SKM-1 treated with dmso at 0.1 percent for 144 hours (cell line): Measurements from ENCODE around the gene MAS1.
"Not testable (repeated sequence)": the region's sequence is repeated elsewhere in the genome, so short reads cannot be mapped to it uniquely, and the experiment has no call there.

ENCODE experiments used
- DNase-seq: peaks from one replicate; lab custom pipeline; 2025; ENCODE audit not compliant: unreplicated experiment; lab: John Stamatoyannopoulos, UW

MAS1 gene

DNA sequence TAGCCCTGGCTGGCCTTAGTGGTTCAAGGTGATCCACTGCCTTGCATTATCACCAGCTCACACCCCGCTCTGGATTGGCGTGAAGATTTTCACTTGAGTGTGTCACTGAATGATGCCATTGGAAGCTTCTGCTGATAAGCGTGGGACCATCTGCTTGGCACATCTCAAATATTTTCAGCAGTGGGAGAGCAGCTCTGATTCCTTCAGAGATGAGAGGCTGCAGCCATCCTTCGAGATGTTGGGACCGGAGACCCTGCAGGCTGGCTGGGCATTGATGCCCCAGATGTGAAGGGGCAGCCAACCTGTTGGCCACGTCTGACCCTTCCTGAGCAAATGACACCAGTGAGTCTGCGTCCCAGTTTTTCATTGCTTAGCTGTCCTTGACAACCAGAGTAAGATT is at the start of gene MAS1:
TSS of gene MAS1 (plus strand) at position 197 of the 400 bp plus-strand sequence. CDS start 15,968 bp downstream, outside the sequence.
- DNase-seq: no peak

DNA sequence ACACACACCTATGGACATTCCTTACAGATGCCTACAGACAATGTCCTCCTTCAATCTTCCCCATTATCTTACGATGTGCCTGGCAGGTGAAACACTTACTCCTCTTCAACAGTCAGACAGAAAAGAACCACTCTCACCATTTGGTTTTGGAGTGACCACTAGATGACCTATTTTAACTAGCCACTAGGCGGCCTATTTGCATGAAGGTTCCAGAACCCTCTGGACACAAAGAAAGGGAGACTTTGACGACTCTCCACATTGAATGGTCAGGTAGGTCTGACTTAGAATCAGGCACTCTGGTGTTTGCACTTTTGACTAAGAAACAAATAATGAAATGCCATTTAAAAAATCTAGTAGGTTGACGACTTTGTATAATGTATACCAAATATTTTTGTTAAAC is 48.8 kb upstream of the MAS1 start:
- no peak for DNase-seq

DNA sequence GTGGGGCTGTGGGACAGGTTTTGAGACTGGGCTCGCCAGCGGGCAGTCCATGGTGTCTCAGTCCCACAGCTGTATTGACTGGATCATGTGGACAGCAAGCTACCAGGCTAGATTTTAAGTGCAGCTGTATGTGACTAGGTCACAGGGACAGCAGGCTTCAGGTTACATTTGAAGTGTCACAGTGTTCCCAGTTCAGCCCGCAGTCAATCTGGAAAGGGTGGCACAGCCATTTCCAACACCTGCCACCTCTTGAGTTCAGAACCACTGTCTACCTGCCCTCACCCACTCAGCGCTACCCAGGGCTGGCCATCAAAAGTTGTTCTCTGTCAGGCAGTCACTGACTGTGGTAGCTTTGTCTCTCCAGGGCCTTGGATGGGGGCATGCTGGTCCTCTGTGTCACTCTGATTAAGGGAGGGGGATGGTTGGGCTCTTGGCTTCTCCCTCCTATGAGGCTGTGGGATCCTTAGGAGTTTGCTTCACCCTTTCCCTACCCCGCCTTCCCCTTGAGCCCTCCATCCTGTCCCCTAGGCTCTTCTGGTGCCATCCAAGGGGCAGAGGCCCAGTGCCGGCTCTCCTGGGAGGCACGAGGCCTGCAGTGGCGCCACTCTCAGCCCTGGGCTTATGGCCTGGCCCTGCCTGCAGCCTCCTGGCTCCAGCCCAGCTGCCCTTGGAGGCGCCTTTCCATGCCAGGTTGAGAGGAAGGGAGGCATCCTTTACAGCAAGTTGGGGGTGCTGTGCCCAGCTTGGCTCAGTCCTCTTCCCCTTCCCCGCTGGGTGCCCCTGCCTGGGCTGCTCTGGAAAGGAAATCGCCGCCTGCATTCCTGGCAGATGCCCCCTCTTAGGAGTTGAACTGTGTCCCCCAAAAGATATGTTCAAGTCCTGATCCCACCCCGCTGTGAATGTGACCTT is 45.8 kb upstream of the MAS1 start:
- no peak for DNase-seq

DNA sequence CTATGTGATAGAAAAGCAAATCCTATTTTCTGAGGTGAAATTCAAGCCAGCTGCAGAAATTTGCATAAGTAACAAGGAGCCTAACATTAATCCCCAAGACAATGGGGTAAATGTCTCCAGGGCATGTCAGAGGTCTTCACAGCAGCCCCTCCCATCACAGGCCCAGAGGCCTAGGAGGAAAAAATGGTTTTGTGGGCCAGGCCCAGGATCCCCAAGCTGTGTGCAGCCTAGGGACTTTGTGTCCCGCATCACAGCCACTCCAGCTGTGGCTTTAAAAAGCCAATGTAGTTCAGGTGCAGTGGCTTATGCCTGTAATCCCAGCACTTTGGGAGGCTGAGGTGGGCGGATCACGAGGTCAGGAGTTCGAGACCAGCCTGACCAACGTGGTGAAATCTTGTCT is 42.2 kb upstream of the MAS1 start:
- not testable (repeated sequence) for DNase-seq

DNA sequence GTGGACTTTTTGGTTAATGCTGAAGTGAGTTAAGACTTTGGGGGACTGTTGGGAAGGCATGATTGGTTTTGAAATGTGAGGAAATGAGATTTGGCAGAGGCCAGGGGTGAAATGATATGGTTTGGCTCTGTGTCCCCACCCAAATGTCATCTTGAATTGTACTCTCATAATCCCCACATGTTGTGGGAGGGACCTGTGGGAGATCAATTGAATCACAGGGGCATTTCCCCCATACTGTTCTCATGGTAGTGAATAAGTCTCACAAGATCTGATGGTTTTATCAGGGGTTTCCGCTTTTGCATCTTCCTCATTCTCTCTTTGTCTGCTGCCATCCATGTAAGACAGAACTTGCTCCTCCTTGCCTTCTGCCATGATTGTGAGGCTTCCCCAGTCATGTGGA is 40.9 kb upstream of the MAS1 start:
- not testable (repeated sequence) for DNase-seq

DNA sequence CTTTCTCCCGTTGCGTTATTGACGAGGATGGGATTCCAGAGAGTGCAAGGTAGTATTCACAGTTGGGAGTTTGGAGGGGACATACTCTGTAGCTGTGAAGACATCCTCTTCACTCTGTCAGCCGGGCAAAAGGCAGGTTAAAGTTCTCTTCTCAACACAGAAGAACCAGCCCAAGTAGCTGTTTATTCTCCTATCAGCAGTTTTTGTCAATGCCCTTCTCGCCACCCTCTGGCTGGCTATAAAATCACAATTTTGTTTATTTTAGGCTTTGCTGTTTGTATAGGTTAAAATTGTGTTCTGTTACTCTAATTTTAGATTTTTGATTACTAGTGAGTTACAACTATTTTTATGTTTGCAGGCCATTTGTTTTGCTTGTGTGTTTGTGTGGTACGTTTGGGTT is 37.9 kb upstream of the MAS1 start:
- DNase-seq: peak; percentile 24

DNA sequence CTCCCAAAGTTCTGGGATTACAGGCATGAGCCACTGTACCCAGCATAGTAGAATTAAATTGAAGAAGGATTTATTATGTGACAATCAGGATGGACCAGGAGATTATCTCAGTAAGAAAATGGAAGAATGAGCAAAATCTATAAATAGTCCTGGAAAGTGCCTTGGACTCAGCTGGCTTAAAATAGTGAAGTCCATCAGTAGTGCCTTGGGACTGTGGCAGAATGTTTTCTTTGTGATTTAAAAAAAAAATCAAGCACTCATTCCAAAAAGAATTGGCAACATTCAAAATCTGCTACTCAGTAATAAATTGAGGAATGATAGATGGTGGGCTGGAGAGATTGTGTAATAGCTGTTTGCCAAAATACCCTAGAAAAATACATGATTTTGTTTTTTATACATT is 37.0 kb upstream of the MAS1 start:
- DNase-seq: no peak

DNA sequence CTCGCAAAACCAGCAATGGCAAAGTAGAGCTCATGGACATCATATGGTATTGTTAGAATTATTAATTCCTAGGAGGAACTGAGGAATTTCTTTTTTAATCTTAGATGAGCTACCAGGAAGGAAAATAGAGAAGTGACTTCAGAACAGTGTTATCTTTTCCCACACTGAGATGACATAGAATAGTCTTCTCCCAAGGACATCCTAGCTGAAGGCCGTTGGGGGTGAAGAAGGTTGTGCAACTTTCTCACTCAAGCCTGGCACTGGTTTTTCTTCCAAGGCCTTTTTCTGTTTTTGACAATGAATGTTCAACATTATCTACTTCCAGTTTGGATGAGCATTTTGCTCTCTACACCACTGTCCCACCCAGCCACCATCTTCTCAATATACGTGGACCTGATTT is 35.8 kb upstream of the MAS1 start:
- DNase-seq: no peak

DNA sequence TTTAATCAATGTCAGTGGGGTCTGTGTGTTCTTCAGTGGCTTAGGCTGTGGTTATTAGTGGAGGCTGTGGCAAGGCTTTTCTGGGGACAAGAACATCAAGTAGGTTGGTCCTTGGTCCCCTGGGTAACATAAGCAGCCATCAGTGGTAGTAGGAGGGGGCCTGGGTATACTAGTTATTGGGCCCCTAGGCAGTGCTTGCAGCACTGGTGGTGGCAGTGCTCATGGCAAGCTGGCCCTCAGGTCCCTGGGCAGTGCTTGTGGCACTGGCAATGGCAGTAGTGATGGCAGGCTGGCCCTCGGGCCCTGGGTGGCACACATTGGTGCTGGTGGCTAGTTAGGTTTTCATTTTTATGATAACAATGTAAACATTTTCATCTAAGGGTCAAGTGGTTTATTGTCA is 32.5 kb upstream of the MAS1 start:
- no peak for DNase-seq

DNA sequence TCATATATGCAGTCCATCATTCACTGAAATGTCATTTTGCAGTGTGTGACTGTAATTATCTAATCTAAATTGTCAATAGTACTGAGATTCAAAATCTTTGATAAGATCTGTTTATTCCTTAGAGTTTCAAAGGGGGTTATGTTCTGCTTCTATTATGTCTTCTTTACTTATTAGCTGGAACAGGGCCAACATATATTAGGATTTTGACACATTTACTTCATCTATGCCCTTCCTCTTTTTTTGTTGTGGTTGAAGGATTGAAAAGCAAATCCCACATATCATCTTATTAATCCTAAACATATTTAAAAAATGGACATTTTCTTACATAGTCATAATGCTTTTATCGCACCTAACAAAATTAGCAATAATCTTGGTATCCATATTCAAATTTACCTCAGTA is 30.3 kb upstream of the MAS1 start:
- DNase-seq: no peak

DNA sequence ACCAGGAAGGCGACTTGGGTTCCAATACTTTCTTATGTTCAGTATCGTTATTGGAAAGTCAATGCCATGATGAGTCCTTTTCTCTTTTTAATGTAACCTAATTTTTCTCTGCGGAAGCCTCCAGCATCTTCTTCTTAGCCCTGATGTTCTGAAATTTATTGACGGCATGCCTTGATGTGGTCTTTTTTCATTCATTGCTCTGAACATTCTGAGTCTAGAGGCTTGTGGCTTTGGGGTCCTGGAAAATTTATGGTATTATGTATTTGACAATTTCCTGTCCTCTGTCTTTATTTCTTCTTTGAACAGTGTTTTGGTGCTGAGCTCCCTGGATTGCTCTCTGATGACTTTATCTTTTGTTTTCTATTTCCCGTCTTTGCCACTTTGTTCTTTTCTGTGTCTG is 28.7 kb upstream of the MAS1 start:
- DNase-seq: no peak

DNA sequence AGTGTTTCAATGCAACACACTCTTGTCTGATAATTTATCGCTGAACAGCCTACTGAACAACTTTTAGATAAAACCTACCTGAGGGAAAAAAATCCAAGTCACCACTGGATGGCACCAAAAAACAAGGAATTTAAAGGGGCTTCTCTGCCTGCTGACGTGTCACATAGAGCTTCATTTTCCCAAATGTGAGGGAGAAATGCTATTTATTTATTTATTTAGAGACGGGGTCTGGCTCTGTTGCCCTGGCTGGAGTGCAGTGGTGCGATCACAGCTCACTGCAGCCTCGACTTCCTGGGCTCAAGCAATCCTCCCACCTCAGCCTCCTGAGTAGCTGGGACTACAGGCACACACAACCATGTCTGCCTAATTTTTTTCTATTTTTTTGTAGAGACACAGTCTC is 27.4 kb upstream of the MAS1 start:
- DNase-seq: peak; percentile 42

DNA sequence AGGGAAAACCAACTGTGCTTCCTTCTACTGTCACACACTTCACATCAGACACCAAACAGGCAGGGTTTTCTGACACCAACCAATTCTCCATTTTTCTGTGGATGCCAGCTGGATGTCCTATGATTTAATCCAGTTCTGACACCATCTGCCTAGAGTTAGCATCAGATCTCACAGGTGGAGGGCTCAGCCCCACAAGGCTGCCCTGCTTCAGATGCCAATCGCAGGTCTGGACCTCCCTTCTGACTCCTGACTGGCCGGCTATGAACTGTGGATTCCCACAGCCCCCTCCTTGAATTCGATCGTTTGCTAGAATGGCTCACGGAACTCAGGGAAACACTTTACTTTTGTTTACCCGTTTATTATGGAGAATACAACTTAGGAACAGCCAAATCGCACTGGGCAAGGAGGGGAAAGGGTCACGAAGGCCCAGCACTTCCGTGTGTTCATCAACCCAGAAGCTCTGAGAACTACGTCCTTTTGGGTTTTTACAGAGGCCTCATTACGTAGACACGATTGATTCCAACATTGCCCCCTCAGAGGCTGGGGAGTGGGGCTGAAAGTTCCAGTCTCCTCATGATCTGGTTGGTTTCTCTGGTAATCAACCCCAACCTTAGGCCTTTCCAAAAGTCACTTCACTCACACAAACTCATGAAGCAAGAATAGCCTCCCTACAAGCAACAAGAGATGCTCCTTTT is 25.4 kb upstream of the MAS1 start:
- no peak for DNase-seq

DNA sequence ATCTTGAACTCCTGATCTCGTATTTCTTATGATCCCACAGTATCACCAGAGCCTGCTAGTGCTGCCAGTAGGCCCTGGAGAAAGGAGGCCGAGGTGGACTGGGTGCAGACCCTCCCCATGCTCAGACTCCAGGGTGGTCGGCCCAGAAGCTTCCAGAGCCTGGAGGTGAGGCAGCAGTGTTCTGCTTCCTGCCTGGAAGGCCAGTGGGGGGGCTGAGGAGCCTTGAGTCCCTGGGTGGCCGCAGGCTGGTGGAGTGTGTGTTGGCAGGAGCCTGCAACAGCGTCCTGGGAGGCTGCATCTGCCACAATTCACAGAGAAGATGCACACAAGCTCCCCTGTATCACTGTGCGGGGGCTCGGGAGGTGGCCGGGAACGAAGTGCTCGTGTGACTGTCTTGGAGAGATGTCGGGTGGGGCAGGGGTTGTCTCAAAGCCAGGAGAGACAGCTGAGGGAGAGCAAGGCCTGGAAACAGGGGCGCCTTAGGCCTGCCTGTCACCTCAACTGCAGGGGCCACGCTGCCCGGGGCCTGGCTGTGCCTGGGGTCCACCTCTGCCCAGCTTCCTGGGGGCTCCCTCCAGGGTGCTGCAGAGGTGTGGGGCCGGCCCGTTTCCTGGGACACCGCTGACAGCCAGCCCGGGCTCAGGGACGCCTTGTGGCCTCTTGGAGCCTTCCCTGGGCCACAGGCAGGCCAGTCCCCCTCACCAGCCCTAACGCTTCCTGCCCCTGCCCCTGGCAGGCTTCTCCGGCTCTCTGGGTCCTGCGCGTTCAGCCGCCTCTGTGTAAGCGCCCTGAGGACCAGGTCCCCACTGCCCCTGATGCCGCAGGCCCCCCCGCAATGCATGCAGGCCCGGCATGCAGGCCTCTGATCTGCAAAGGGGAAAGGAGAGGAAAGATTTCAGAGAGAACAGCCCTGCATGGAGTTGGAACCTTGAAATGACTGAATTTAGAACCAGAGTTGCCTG is 24.2 kb upstream of the MAS1 start:
- DNase-seq: no peak

DNA sequence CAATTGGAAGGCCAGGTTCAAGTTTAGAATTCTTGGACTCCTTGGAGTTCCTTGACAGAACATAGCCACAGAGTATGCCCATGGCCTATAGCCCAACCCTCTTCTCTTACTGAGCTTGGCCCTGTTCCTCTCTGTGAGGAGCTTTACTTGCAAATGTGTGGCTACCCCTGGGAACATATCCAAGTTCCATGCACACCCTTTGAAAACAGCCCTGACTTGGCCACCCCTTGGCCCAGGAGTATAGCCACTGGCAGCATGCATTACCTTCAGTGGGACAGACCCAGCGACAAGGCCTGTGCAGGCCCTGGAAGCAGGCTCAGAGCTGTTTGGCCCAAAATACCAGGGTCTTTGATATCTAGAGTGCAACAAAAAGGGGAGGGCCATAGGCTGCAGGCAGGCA is 19.5 kb upstream of the MAS1 start:
- DNase-seq: no peak

DNA sequence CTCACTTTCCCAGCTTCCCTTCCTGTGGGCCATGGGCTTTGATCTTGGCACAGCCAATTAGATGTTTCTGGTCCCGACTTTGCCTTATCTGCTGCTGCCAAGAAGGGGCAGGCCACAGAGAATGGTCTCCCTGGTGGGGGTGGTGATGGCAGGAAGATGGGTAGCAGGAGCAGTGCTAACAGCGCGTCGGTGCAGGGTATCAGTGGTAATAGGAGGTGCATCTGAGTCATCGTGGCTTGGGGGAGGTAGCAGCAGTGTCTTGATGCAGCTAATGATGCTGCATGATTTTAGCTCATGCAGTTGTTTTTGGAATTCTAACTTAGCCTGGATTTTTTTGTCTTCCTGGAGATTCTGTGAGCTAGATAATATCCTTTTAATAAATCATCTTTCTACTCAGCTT is 18.9 kb upstream of the MAS1 start:
- DNase-seq: no peak

DNA sequence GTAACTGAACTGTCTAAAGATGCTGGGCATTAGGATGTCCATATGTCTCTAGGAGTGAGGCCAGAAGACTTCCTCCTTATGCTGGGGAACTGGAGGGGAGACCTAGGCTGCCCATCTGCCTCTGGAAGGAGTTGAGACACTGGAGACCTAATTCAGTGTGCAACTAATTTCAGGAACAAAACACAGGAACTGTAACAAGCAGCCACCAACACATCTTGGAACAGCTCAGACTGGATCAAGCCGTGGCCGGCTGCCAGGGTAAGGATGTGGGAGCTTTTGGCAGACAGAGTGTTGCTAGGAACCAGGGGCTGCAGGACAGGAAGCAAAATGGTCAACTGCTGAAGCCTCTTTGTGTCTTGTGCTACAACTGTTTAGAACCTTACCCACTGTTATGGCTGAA is 16.4 kb upstream of the MAS1 start:
- no peak for DNase-seq

DNA sequence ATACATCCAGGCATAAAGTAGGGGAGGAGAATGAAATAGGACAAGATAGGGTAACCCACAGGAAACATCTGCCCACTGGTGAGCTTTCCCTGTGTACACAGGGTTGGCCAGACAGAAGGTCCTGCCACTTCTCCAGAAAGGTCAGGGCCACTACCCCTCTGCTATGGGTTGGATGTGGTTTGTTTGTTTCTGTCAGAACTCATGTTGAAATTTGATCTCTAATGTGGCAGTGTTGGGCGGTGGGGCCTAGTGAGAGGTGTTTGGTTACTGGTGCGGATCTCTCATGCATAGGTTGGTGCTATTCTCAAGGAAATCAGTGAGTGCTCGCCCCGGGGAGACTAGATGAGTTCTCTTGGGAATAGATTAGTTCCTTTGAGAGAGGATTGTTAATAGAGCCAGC is 15.6 kb upstream of the MAS1 start:
- DNase-seq: no peak

DNA sequence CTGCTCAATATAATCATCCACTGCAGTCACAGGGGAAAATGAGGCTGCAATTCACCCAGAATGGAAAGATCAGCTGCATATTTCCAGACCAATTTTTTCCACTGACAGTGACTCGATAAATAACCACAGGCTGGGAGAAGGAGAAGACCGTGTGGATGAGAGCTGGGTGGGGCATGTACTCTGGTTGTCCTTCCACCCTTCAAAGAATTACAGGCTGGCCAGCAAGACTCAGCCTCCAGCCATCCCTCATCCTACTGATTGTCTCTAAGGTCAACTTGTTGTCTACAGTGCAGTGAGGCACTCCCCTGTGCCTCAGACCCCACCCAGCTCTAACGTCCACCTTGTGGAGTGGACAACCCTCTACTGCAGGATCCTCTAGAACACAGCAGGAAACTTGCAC is 14.5 kb upstream of the MAS1 start:
- DNase-seq: no peak

DNA sequence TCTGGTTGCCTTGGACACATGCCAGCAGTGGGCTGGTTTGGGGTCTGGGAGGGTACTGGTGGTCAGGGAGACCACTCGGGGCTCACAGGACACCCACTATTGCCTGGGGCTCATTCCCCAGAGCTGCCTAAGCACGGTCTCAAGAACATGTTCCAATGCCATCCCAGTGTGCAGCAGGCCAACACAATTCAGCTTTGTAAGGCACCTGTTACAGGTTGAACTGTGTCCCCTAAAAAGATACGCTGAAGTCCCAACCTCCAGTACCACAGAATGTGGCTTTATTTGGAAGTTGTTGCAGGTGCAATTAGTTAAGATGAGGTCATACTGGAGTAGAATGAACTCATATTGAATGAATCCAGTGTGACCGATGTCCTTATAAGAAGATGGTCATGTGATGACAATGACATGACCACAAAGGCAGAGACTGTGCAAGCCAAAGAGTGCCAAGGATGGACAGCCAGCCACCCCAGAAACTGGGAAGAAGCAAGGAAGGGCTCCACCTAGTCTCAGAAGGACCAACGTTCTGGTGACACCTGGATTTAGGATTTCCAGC is 13.5 kb upstream of the MAS1 start:
- DNase-seq: no peak

DNA sequence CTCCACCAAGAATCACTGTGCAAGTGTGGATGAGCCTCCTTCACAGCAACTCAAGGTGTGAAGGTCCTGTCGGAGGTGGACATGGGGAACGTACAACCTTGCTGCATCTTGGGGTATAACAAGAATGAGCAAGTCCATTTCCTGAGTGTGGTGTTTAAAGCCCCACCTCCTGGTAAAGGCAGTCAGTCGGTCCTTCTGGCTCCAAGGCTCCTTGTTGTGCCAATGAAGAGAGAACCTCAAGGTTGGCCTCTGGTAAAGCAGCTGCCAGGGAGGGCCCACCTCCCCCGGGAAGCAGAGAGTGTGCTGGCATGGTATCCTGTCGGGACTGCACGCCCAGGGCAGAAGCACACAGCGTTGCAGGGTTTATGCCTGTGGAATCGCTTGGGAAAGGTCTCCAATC is 12.4 kb upstream of the MAS1 start:
- no peak for DNase-seq
